CMK (cell line): ENCODE data around the gene ELMO1.

Source experiments
- DNase-seq: peaks from one replicate; pipeline ENCODE4 v3.0.0-alpha.2; 2010; ENCODE audit warnings: low read depth

Gene ELMO1

GRCh38 chr7:37310327-37311080 is 138.2 kb downstream of the ELMO1 start:
- DNase-seq, result no peak

GRCh38 chr7:37309493-37309892 is 139.2 kb downstream of the ELMO1 start:
- DNase-seq, result no peak

DNA sequence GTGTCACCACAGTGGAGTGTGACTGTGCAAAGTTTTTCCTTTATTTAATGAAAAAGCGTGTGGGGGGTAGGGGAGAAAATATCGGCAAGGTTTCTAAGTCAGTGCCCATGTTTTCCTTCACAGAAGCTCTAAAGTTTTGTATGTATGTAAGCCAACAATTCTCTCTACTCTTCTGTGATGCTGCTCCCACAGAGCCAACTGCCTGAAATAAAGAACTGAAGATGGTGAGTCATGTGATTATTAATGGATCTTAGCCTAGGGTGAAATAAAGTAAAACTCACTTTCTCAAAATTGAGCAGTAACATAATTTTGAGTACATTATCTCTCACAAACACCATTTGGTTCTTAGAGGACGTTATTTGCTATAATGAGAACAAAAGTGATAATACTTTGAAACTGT is 143.7 kb downstream of the ELMO1 start:
- DNase-seq, result no peak

DNA sequence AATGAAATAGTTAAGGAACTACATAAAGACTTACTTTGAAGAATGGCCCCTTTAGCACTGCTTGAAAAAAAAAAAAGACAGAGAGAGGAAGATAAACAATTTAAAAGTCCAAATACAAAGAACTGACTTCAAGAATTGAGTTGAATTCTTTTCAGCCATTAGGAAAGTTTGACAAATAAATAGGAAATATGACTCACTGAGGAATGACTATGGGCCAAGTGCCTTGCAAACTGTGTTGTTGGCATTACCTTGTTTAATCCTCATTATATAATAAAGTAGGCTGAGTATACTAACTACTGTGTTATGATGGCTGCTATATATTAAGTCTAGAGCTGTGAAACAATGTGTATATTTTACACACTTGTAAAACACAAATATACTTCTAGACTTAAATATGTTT is 151.1 kb downstream of the ELMO1 start:
- DNase-seq, result no peak

DNA sequence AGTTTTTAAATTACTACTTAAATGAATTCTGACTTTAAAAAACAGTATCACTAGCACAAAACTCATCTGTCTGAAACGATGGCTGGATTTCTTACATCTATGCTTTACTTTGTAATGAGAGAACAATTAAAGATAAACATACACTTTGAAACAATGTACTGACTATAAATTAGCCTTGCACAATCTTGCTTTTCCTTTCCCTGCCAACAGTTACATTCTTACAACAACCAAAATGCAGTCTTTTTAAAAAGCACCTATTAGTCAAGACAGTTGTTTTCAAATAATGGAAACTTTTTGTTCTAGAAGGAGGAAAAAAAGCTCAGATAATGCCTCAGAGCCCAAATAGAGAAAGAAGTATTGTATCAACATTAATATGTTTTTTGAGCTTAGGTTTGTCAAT is 153.3 kb downstream of the ELMO1 start:
- DNase-seq, result no peak

GRCh38 chr7:37290731-37291130 is 157.9 kb downstream of the ELMO1 start:
- no peak for DNase-seq

DNA sequence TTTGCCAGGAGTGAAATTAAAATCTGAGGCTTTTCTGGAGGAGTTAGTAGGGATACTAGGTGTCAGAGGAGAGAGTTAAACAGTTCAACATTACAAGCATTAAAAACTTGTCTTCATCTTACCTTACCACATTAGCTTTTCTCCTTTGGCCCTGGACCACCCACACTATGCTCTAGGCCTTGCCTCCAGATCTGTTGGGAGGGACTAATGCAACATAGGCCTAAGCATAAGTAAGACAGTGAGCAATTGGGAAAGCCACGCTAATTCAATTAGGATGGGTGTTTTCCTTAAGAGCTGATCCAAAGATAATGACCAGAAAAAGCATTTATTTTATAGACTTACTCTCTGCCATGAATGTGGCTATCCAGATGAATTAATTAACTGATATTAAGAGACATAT is 158.9 kb downstream of the ELMO1 start:
- no peak for DNase-seq

DNA sequence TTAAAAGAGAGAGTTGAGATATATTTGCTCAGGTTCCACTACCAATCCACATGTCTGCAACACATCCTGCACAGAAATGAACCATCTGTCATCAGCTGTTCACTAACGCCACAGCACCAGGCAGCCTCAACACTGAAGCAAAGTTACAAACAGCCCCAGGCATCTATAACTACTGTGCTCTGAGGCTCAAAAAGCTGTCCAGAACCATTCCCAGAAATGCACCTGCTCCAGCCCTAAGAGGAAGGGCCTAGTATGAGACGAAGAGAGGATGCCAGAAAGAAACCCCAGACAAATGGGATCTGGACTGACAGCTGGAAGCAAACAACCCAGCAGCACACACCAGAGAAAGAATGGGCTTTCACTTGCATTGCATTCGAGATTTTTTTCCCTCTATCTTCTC is 159.3 kb downstream of the ELMO1 start:
- no peak for DNase-seq

GRCh38 chr7:37287131-37287855 is 161.4 kb downstream of the ELMO1 start:
- DNase-seq, result no peak

GRCh38 chr7:37286454-37286832 is 162.2 kb downstream of the ELMO1 start:
- DNase-seq, result no peak

- no peak for DNase-seq
Observed at GRCh38 chr7:37285706-37286453, 162.8 kb downstream of the ELMO1 start.

GRCh38 chr7:37284805-37285231 is 163.8 kb downstream of the ELMO1 start:
- no peak for DNase-seq

DNA sequence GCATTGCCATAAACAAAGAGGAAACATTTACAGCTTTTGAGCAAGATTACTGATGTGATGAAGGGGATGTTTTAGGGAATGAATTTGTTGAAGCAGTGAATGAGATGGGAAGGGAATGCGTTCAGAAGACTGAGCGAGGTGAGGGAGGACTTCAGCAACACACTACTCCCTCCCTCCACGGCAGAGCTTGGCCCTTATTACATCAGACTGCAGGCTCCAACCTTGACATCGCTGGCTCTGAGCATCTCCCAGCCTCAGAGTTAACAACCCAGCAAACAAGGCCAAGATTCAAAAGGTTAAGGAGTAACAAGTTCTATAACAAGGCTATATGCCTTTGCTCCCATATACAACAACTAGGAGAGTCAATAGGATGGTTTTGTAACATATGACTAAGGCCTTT is 164.4 kb downstream of the ELMO1 start:
- no peak for DNase-seq

DNA sequence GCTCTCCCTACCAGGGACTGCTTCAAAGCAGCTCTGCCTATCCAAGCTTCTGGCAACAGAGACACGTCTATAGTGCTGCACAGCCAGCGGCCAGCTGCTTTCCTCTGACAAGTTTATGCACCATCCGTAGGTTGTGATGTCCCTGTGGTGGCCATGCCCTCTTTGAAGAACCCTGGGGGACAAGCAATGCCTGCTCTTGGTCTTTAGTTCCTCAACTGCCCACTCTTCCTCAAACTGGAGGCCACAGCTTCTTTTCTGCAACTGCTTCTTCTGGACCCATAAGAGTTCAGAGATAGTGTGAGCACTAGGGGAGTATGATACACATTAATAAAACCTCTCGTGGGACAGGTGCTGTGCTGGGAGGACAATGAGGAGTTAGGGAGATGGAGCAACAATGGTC is 164.9 kb downstream of the ELMO1 start:
- DNase-seq, result peak; percentile 50

DNA sequence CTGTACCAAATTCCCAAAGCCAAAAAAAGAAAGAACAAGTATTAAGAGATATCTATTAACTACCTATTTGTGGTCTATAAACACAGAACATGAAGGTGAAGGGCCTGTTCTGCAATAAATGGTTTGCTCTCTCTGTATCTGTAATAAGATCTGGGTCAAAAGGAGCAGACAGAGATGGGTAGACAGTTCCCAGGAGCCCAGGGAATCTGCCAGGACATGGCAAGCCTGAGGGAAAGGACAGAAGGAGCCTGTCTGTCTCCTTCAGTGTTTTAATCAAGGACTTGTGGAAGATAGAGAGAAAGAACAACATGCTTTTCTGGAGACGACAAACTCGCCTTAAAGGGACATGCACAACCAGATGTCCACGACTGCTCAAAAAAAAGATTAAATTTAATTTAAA is 165.7 kb downstream of the ELMO1 start:
- no peak for DNase-seq

- DNase-seq, result no peak
Observed at GRCh38 chr7:37282093-37282444, 166.6 kb downstream of the ELMO1 start.

GRCh38 chr7:37281368-37282092 is 167.1 kb downstream of the ELMO1 start:
- DNase-seq, result no peak

DNA sequence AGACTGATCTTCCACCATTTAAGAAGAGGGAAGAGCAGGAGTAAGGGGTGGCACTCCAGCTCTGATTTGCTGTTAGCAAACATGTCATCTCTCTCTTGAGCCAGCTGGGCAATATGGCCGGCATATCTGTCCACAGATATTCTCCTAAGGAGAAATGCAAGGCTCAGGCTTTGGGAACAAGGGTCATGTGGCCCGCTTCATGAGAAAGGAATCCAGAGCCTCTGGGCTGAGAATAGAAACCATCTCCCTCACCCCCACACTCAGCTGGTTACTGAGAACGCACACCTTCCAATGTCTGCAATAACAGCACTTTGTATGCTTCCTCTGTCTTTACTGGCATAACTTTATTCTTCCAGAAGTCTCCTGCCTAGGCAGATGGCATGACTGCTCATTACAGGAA is 171.2 kb downstream of the ELMO1 start:
- no peak for DNase-seq

- no peak for DNase-seq
Observed at GRCh38 chr7:37275078-37275710, 173.5 kb downstream of the ELMO1 start.

- no peak for DNase-seq
Observed at GRCh38 chr7:37273891-37274290, 174.8 kb downstream of the ELMO1 start.

GRCh38 chr7:37269711-37270508 is 178.8 kb downstream of the ELMO1 start:
- DNase-seq, result no peak
